GM23248 (cell line): Measurements from ENCODE around the gene NCR2. TPM values are rescaled to one million over a fixed set of nuclear protein-coding genes. Genes with fewer than 3 reads are reported as not detected.

Source experiments
- DNase-seq: peaks from one replicate; pipeline ENCODE4 v3.0.0-alpha.2; 2015
- H2AFZ ChIP-seq: fragments of 200-600 bp; sonication (generic); 2 replicates; pipeline ENCODE4 v1.6.1; 2016; ENCODE audit warnings: antibody characterized with exemption
- H3F3A ChIP-seq: fragments of 200-600 bp; sonication (generic); 2 replicates; pipeline ENCODE4 v1.6.1; 2016; ENCODE audit warnings: mild to moderate bottlenecking, antibody characterized with exemption, mixed run types; ENCODE audit not compliant: insufficient read depth
- H3K27ac ChIP-seq: fragments of 200-600 bp; sonication (generic); 2 replicates; pipeline ENCODE4 v1.5.1; 2016; ENCODE audit warnings: mild to moderate bottlenecking
- H3K27me3 ChIP-seq: fragments of 200-600 bp; sonication (generic); replicated peaks from 2 replicates; pipeline ENCODE4 v1.6.1; 2016; ENCODE audit warnings: mild to moderate bottlenecking; ENCODE audit not compliant: insufficient read depth
- H3K36me3 ChIP-seq: fragments of 200-600 bp; sonication (generic); 2 replicates; pipeline ENCODE4 v1.6.1; 2016; ENCODE audit warnings: low read depth, mild to moderate bottlenecking
- H3K4me1 ChIP-seq: fragments of 200-600 bp; sonication (generic); 2 replicates; pipeline ENCODE4 v1.6.1; 2016; ENCODE audit warnings: mild to moderate bottlenecking; ENCODE audit not compliant: insufficient read depth
- H3K4me2 ChIP-seq: fragments of 200-600 bp; sonication (generic); one replicate; pipeline ENCODE4 v1.6.1; 2016; ENCODE audit warnings: mild to moderate bottlenecking; ENCODE audit not compliant: unreplicated experiment
- H3K4me3 ChIP-seq: fragments of 200-600 bp; sonication (generic); 2 replicates; pipeline ENCODE4 v1.5.1; 2016; ENCODE audit warnings: mild to moderate bottlenecking
- H3K79me2 ChIP-seq: fragments of 200-600 bp; sonication (generic); 2 replicates; pipeline ENCODE4 v1.6.1; 2016; ENCODE audit warnings: mild to moderate bottlenecking; ENCODE audit not compliant: insufficient read depth
- H3K9ac ChIP-seq: fragments of 200-600 bp; sonication (generic); 2 replicates; pipeline ENCODE4 v1.6.1; 2016; ENCODE audit warnings: mild to moderate bottlenecking
- H3K9me2 ChIP-seq: fragments of 200-600 bp; sonication (generic); 2 replicates; pipeline ENCODE4 v1.6.1; 2016; ENCODE audit warnings: mixed run types, mild to moderate bottlenecking, moderate library complexity; ENCODE audit not compliant: insufficient read depth
- H3K9me3 ChIP-seq: fragments of 200-600 bp; sonication (generic); one replicate; pipeline ENCODE4 v1.6.1; 2017; ENCODE audit warnings: low read depth
- H4K20me1 ChIP-seq: fragments of 200-600 bp; sonication (generic); 2 replicates; pipeline ENCODE4 v1.6.0; 2016; ENCODE audit not compliant: insufficient read depth
- EZH2 ChIP-seq: fragments of 200-600 bp; sonication (generic); IDR thresholded peaks from 2 replicates; pipeline ENCODE4 v1.6.1; 2018; ENCODE audit warnings: antibody characterized with exemption, mild to moderate bottlenecking; ENCODE audit not compliant: insufficient read depth, poor library complexity, severe bottlenecking
- EZH2phosphoT487 ChIP-seq: fragments of 200-600 bp; sonication (generic); IDR thresholded peaks from 2 replicates; pipeline ENCODE4 v1.6.1; 2018; ENCODE audit warnings: antibody characterized with exemption, moderate library complexity, mild to moderate bottlenecking, low read depth; ENCODE audit not compliant: insufficient read depth
- WGBS, 2 experiments: methylation state at CpG; one replicate each; pipeline ENCODE4 v1.1.6; 2015 to 2017; ENCODE audit warnings: low lambda C conversion rate in 2 of 2, low coverage in 1 of 2; ENCODE audit errors: missing lambda C conversion rate in 2 of 2; 5-methylcytosine and 5-hydroxymethylcytosine counted together
- in situ Hi-C: fragments of 300-500 bp; cut with MboI; formaldehyde crosslinking; loops from 2 replicates; pipeline ENCODE4 v1.15.0; 2020
- polyA plus RNA-seq: library from polyadenylated mRNA; unstranded; fragments of >200 nt; fragmentation: Nextera tagmentation; extraction: Ambion mirVana; gene quantifications from 2 replicates; pipeline ENCODE4 v1.2.1, GENCODE V29; 2016
- total RNA-seq: library from RNA; depleted of rRNA; stranded (reverse); fragments of >200 nt; shearing (Covaris generic); gene quantifications from 2 replicates; pipeline ENCODE4 v1.2.3, GENCODE V29; 2014

NCR2 gene
- total and polyA plus RNA-seq, 2 experiments from 2014 or later = not detected

DNA sequence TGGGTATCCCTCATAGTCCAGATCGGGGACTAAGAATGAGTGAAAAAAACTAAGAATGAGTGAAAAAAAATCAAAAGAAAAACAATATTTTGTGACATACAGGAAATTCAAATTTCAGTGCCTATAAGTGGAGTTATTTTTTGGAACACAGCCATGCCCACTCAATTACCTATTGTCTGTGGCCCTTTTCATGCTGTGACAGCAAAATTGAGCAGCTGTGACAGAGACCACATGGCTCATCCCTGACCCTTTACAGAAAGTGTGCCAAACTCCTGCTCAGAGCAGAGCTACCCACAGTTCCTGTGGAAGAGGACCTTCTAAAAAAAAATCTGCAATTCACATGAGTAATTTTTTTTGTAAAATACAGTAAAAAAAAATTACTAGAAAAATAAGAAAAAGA is 1.4 kb downstream of the NCR2 start:
- H3K27ac ChIP-seq = no peak overlapping the region
- no peaks in the 10 kb centered on the region for H4K20me1 ChIP-seq
- DNase-seq = no peak
- no peaks in the 10 kb centered on the region for H3K4me1 ChIP-seq
- no peaks in the 10 kb centered on the region for H3K9me3 ChIP-seq
- H3F3A ChIP-seq = no peaks in the 10 kb centered on the region
- no peak overlapping the region for H3K9ac ChIP-seq
- TF ChIP-seq EZH2 (no peak), EZH2phosphoT487 (no peak)
- in situ Hi-C loops = no loop called here
- peaks cover 7% of the 10 kb centered on the region for H3K27me3 ChIP-seq
- 54 to 58% methylated on average over 1 of the region's 1 CpG for WGBS, 2 experiments
- H3K79me2 ChIP-seq = no peaks in the 10 kb centered on the region
- H3K4me3 ChIP-seq = no peak overlapping the region
- H3K4me2 ChIP-seq = no peak overlapping the region
- no peaks in the 10 kb centered on the region for H3K9me2 ChIP-seq
- H2AFZ ChIP-seq = no peak overlapping the region
- no peaks in the 10 kb centered on the region for H3K36me3 ChIP-seq

DNA sequence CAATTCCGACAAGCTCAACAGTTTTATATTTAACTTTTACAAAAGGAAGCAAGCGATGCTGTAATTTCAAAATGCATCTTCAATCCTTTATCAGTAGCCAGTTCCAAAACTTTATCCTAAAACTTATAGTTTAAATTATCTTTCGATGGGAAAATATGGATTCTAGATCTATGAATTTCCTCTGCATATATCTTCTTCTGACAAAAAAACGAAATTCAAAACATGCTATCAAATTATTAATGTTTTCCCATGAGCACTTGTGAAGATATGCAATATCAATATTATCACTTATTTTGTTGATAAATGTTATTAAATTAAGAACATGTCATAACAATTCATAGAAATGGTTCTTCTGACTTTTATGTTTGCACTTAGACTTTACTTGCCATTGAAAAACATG is 2.3 kb downstream of the NCR2 start:
- no peaks in the 10 kb centered on the region for H3K9me2 ChIP-seq
- in situ Hi-C loops = no loop called here
- no peaks in the 10 kb centered on the region for H3K9me3 ChIP-seq
- WGBS, 2 experiments = 36 to 38% methylated on average over 4 of the region's 4 CpGs
- no peaks in the 10 kb centered on the region for H3K36me3 ChIP-seq
- H3K27ac ChIP-seq = no peak overlapping the region
- no peaks in the 10 kb centered on the region for H3F3A ChIP-seq
- peaks cover 7% of the 10 kb centered on the region for H3K27me3 ChIP-seq
- no peak overlapping the region for H3K9ac ChIP-seq
- TF ChIP-seq EZH2 (no peak), EZH2phosphoT487 (no peak)
- no peak overlapping the region for H2AFZ ChIP-seq
- no peaks in the 10 kb centered on the region for H3K79me2 ChIP-seq
- no peaks in the 10 kb centered on the region for H3K4me1 ChIP-seq
- no peak for DNase-seq
- no peaks in the 10 kb centered on the region for H4K20me1 ChIP-seq
- H3K4me2 ChIP-seq = no peak overlapping the region
- H3K4me3 ChIP-seq = no peak overlapping the region

DNA sequence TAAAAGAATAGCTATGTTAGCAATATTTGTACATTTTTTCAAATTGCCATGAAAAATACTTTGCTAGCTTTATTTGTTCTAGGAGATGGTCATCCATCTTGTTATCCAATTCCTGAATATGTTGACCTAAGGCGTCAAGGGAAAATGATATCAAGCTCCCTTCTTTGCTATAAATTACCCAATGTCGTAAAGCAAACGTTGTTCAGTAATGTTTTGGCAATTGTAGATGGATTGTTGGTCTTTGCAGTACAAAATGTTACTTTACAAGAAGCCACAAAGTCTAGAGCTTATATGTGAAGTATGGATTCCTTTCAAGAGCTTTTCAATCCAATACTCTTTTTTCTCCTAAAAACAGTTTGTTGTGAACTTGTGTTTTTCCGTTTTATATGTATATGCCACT is 3.3 kb downstream of the NCR2 start:
- no peak for TF ChIP-seq EZH2phosphoT487
- no peak for TF ChIP-seq EZH2
- H3K27me3 ChIP-seq = peaks cover 13% of the 10 kb centered on the region
- in situ Hi-C loops = no loop called here

DNA sequence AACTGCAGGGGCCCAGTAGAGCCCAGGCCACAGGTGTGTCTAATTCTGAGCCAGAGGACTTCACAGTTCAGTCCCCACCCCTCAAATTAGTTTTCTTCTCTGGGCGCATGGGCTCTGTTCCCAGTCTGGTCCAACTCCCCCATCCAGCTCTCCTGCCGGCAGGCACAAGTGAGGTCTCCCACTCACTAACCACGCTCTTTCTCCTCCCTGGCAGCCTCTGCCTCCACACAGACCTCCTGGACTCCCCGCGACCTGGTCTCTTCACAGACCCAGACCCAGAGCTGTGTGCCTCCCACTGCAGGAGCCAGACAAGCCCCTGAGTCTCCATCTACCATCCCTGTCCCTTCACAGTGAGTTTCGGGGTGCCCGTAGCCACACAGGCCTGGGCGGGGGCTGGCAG is 6.2 kb downstream of the NCR2 start:
- no peaks in the 10 kb centered on the region for H3K4me1 ChIP-seq
- WGBS, 2 experiments = 47 to 58% methylated on average over 6 to 8 of the region's 8 CpGs
- in situ Hi-C loops = no loop called here

More for the DNA sequence above, 3.3 kb downstream of the NCR2 start:
- Histone ChIP-seq H3K79me2 (no peaks in the 10 kb centered on the region), H3K9ac (no peak overlapping the region), H3F3A (no peaks in the 10 kb centered on the region), H3K9me2 (no peaks in the 10 kb centered on the region), H2AFZ (no peak overlapping the region), H3K4me3 (no peak overlapping the region), H3K4me1 (no peaks in the 10 kb centered on the region), H3K4me2 (no peak overlapping the region), H3K27ac (no peak overlapping the region), H3K36me3 (no peaks in the 10 kb centered on the region), H4K20me1 (no peaks in the 10 kb centered on the region), H3K9me3 (no peaks in the 10 kb centered on the region)
- no peak for DNase-seq
- WGBS, 2 experiments = 43 to 52% methylated on average over 4 of the region's 4 CpGs

DNA sequence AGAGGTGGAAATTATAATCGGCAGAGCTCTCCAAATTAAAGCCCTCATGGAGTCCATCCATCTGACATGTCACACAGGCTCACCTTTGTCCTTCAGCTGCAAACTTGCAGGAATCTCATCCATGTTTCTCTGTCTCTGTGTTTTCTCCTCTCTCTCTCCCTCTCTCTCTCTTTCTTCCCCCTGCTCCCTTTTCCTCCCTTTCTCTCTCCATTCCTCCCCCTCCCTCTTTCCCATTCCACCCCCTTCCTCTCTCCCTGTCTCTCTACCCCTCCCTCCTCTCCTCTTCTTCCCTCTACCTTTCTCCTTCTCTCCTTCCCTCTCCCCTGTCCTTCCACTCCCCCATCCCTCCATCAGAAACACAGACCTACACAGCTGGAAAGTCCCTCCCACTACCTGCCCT is 6.8 kb downstream of the NCR2 start:
- TF ChIP-seq EZH2 (no peak), EZH2phosphoT487 (no peak)
- Histone ChIP-seq H4K20me1 (no peaks in the 10 kb centered on the region), H3K9me2 (no peaks in the 10 kb centered on the region), H3K36me3 (no peaks in the 10 kb centered on the region), H2AFZ (no peak overlapping the region), H3K9me3 (no peaks in the 10 kb centered on the region), H3K79me2 (no peaks in the 10 kb centered on the region), H3K4me1 (no peaks in the 10 kb centered on the region), H3K4me3 (no peak overlapping the region), H3F3A (no peaks in the 10 kb centered on the region), H3K4me2 (no peak overlapping the region), H3K27ac (no peak overlapping the region), H3K9ac (no peak overlapping the region), H3K27me3 (peaks cover 19% of the 10 kb centered on the region)
- in situ Hi-C loops = no loop called here
- no peak for DNase-seq
- 0% methylated on average over 1 of the region's 1 CpG for WGBS, 2 experiments

More for the DNA sequence above, 6.2 kb downstream of the NCR2 start:
- H3K9me2 ChIP-seq = no peaks in the 10 kb centered on the region
- H3K9me3 ChIP-seq = no peaks in the 10 kb centered on the region
- H3K27ac ChIP-seq = no peak overlapping the region
- no peaks in the 10 kb centered on the region for H3K36me3 ChIP-seq
- no peaks in the 10 kb centered on the region for H3F3A ChIP-seq
- H3K9ac ChIP-seq = no peak overlapping the region
- TF ChIP-seq EZH2phosphoT487 (no peak), EZH2 (no peak)
- no peaks in the 10 kb centered on the region for H4K20me1 ChIP-seq
- H3K4me3 ChIP-seq = no peak overlapping the region
- no peaks in the 10 kb centered on the region for H3K79me2 ChIP-seq
- H3K4me2 ChIP-seq = no peak overlapping the region
- no peak for DNase-seq
- no peak overlapping the region for H2AFZ ChIP-seq
- H3K27me3 ChIP-seq = peaks cover 19% of the 10 kb centered on the region
